HepG2 (cell line): ENCODE data around the gene FLYWCH1. TPM values are rescaled to one million over a fixed set of nuclear protein-coding genes. Genes with fewer than 3 reads are reported as not detected.

Experiments used
- ATAC-seq: fragments of 200-7000 bp; cut with Tn5 transposase; 3 replicates; pipeline ENCODE4 v1.9.1; 2020; ENCODE audit warnings: mild to moderate bottlenecking, moderate library complexity
- BruUV-seq: library from RNA; stranded (reverse); fragments of 400-500 nt; replicated peaks from 2 replicates; lab custom pipeline; 2021; lab: Mats Ljungman, UMichigan
- CTCF ChIA-PET: fragments of 300-600 bp; formaldehyde crosslinking; extraction: SDS; loops from one replicate; lab custom pipeline; 2021; ENCODE audit warnings: low total read pairs, inconsistent platforms, low intra/inter-chr PET ratio; lab: Yijun Ruan, JAX
- POLR2A ChIA-PET: fragments of 350-600 bp; sonication (Branson Sonifier 250); formaldehyde crosslinking; loops from one replicate; lab custom pipeline; 2020; ENCODE audit warnings: antibody characterized with exemption, inconsistent platforms; lab: Yijun Ruan, JAX
- DNase-seq: peaks from one replicate; pipeline ENCODE4 v3.0.0-alpha.2; 2015; ENCODE audit warnings: low spot score
- FAIRE-seq: peaks from 3 replicates; lab custom pipeline; 2011; peaks lifted over from hg19 to GRCh38; lab: Jason Lieb, UNC
- H2AFZ ChIP-seq: one replicate; pipeline ENCODE4 v1.6.1; 2011; ENCODE audit warnings: low read length, inconsistent platforms
- H3K27ac ChIP-seq: fragments of 300-600 bp; 3 replicates; pipeline ENCODE4 v1.8.0; 2011; ENCODE audit warnings: mixed run types, mild to moderate bottlenecking, mixed read lengths, low read length, inconsistent platforms; ENCODE audit not compliant: insufficient read depth; ENCODE audit errors: extremely low read length
- H3K27me3 ChIP-seq, 2 experiments: fragments of 200-600 bp in 1 of 2; 2 replicates in 1 of 2; 3 replicates in 1 of 2; pipeline versions ENCODE4 v1.6.0 to v1.8.0; 2011; ENCODE audit warnings: low read length in 2 of 2, mild to moderate bottlenecking in 2 of 2, moderate library complexity in 2 of 2, inconsistent platforms in 1 of 2; ENCODE audit not compliant: insufficient read depth in 2 of 2, control insufficient read depth in 1 of 2
- H3K36me3 ChIP-seq, 2 experiments: fragments of 200-600 bp in 1 of 2; replicated peaks in 1 of 2; 2 replicates in 1 of 2; 3 replicates in 1 of 2; pipeline versions ENCODE4 v1.5.1 to v1.8.0; 2011; ENCODE audit warnings: low read length in 2 of 2, inconsistent platforms in 1 of 2; ENCODE audit not compliant: insufficient read depth in 2 of 2, control insufficient read depth in 1 of 2
- H3K4me1 ChIP-seq: 2 replicates; pipeline ENCODE4 v1.5.1; 2012; ENCODE audit warnings: low read length, inconsistent platforms; ENCODE audit not compliant: insufficient read depth
- H3K4me2 ChIP-seq: 2 replicates; pipeline ENCODE4 v1.6.0; 2011; ENCODE audit warnings: low read depth, low read length, inconsistent platforms
- H3K4me3 ChIP-seq, 3 experiments: fragments of 200-600 bp in 1 of 3; sonication (generic), shearing (Covaris generic) in 1 of 3; replicated peaks in 1 of 3; 2 replicates each; pipeline ENCODE4 v1.5.1; 2011 to 2016; ENCODE audit warnings: low read length in 3 of 3, inconsistent platforms in 2 of 3, low read depth in 2 of 3, mild to moderate bottlenecking in 2 of 3, control low read depth in 1 of 3, mixed read lengths in 1 of 3; ENCODE audit not compliant: insufficient read depth in 1 of 3
- H3K79me2 ChIP-seq: one replicate; pipeline ENCODE4 v1.6.1; 2011; ENCODE audit warnings: low read length, inconsistent platforms; ENCODE audit not compliant: insufficient read depth
- H3K9ac ChIP-seq: 2 replicates; pipeline ENCODE4 v1.6.0; 2011; ENCODE audit warnings: mild to moderate bottlenecking, low read depth, low read length, inconsistent platforms; ENCODE audit not compliant: insufficient read depth
- H3K9me3 ChIP-seq: 2 replicates; pipeline ENCODE4 v1.5.1; 2012; ENCODE audit warnings: mild to moderate bottlenecking, low read length
- H4K20me1 ChIP-seq: 2 replicates; pipeline ENCODE4 v1.6.0; 2011; ENCODE audit warnings: inconsistent platforms, mild to moderate bottlenecking, low read length, moderate library complexity; ENCODE audit not compliant: insufficient read depth
- ARNT2 ChIP-seq: sonication (generic); formaldehyde crosslinking; IDR thresholded peaks from 2 replicates; pipeline ENCODE4 v1.8.0; 2022; ENCODE audit warnings: mild to moderate bottlenecking, low read depth, missing genetic modification reagents, moderate library complexity
- CHCHD3 ChIP-seq: sonication (generic); formaldehyde crosslinking; IDR thresholded peaks from 2 replicates; pipeline ENCODE4 v1.8.0; 2022; ENCODE audit warnings: mild to moderate bottlenecking, missing genetic modification reagents, moderate library complexity
- DR1 ChIP-seq: sonication (generic); formaldehyde crosslinking; IDR thresholded peaks from 2 replicates; pipeline ENCODE4 v1.8.0; 2021; ENCODE audit warnings: mild to moderate bottlenecking, missing genetic modification reagents, inconsistent platforms
- KLF13 ChIP-seq: sonication (generic); formaldehyde crosslinking; IDR thresholded peaks from 2 replicates; pipeline ENCODE4 v1.4.0; 2020; ENCODE audit warnings: mild to moderate bottlenecking, missing genetic modification reagents
- SALL1 ChIP-seq: sonication (generic); formaldehyde crosslinking; IDR thresholded peaks from 2 replicates; pipeline ENCODE4 v1.8.0; 2022; ENCODE audit warnings: mild to moderate bottlenecking, missing genetic modification reagents
- SP4 ChIP-seq: sonication (generic); formaldehyde crosslinking; IDR thresholded peaks from 2 replicates; pipeline ENCODE4 v1.8.1; 2023; ENCODE audit warnings: mild to moderate bottlenecking, missing genetic modification reagents
- SUZ12 ChIP-seq: fragments of 150-350 bp; IDR thresholded peaks from 2 replicates; pipeline ENCODE4 v1.6.1; 2014; ENCODE audit warnings: low read depth, low read length
- THAP11 ChIP-seq: IDR thresholded peaks from 2 replicates; pipeline ENCODE4 v1.6.1; 2016; ENCODE audit warnings: missing biosample characterization, missing genetic modification reagents
- ZNF317 ChIP-seq: sonication (generic); formaldehyde crosslinking; IDR thresholded peaks from 2 replicates; pipeline ENCODE4 v1.5.0; 2020; ENCODE audit warnings: mild to moderate bottlenecking, missing genetic modification reagents
- ZNF720 ChIP-seq: sonication (generic); formaldehyde crosslinking; IDR thresholded peaks from 2 replicates; pipeline ENCODE4 v1.4.0; 2020; ENCODE audit warnings: missing genetic modification reagents
- ZNF841 ChIP-seq: sonication (generic); formaldehyde crosslinking; IDR thresholded peaks from 2 replicates; pipeline ENCODE4 v1.8.1; 2023; ENCODE audit warnings: missing genetic modification reagents, borderline replicate concordance
- WGBS: methylation state at CpG from one replicate; pipeline ENCODE4 v1.1.6; 2017; ENCODE audit warnings: low lambda C conversion rate; 5-methylcytosine and 5-hydroxymethylcytosine counted together
- in situ Hi-C: cut with HindIII; loops from 2 replicates; pipeline ENCODE4 v1.10.0; 2017; ENCODE audit warnings: low pct_unique_long_range_greater_than_20kb; ENCODE audit not compliant: extremely low pct_ligation_motif_present
- intact Hi-C: fragments of 100-400 bp; cut with micrococcal nuclease; formaldehyde crosslinking; loops from one replicate; pipeline ENCODE4 v1.10.0; 2022; ENCODE audit not compliant: unreplicated experiment
- polyA plus RNA-seq, 8 experiments: library from polyadenylated mRNA; depleted of rRNA in 3 of 8; stranded (reverse) in 7 of 8; unstranded in 1 of 8; fragments of >200 nt; fragmentation: Illumina TruSeq in 4 of 8; extraction: Trizol in 4 of 8; gene quantifications; 2 replicates each; pipeline versions ENCODE4 v1.2.1 to v1.2.3, GENCODE V29; 2011 to 2016; ENCODE audit warnings: low read depth in 4 of 8, missing spikeins in 1 of 8, mixed read lengths in 1 of 8; ENCODE audit not compliant: insufficient read depth in 1 of 8
- total RNA-seq, 5 experiments: library from RNA; depleted of rRNA; stranded (reverse); fragments of >200 nt; fragmentation: Illumina TruSeq; extraction: Trizol; gene quantifications; 2 replicates each; pipeline ENCODE4 v1.2.3, GENCODE V29; 2016; ENCODE audit warnings: low read depth in 1 of 5
- TF ChIP-seq, protein P1 (sequence below): sonication (generic); formaldehyde crosslinking; IDR thresholded peaks from 2 replicates; pipeline ENCODE4 v1.5.1; 2020; ENCODE audit warnings: mild to moderate bottlenecking, missing genetic modification reagents, moderate library complexity
- TF ChIP-seq, protein P2 (sequence below): sonication (generic); formaldehyde crosslinking; IDR thresholded peaks from 2 replicates; pipeline ENCODE4 v1.4.0; 2020; ENCODE audit warnings: missing genetic modification reagents
- TF ChIP-seq, protein P3 (sequence below): sonication (generic); formaldehyde crosslinking; IDR thresholded peaks from 2 replicates; pipeline ENCODE4 v1.8.0; 2023; ENCODE audit warnings: mild to moderate bottlenecking, missing genetic modification reagents

FLYWCH1 gene
- total and polyA plus RNA-seq, 2 of the 13 experiments (the other 11 are each of a cell fraction or from before 2014, with no cell fraction given), result 7.3 to 12.4 TPM

DNA sequence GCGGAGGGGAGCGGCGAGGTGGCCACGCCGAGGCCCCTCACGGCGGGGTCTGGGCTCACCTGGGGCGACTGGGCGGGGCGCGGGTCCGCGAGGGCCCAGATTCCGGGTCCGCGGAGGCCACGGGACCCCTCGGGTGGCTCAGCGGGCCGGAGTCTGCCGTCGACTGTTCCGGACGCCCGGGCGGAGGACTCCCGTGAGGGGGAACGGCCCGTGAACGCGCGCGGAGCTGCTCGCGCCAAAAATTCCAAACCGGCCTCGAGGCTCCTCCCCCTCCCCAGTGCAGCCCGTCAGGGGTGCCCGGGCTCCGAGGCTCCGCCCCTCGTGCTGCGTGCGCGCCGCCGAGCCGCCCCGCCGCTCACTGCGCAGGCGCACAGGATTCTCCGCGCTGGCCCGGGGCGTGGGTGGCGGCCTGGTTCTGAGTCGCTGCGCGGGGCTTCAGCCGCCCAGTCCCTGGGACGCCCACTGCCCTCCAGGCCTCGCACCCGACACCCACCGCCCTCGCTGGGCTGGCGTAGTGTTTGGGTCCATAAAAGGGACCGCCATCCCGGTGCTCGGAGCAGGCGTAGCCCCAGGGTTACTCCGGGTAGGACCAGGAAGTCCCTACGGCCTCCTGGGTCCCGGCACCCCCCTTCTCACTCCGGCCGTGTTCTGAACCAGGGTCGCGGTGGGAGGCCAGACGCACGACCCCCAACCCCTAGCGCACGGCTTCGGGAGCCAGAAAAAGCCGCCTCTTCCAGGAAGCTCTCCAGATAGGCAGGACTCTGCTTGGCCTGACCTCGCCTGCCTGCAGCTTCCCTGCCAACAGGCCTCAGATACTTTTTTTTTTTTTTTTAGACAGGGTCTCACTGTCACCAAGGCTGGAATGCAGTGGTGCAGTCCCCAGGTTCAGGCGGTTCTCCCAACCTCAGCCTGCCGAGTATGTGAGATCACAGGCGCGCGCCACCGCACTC lies 68.8 kb downstream of the FLYWCH1 start, which contains the start of gene PKMYT1 (continued):
- TF ChIP-seq, protein P1, sequence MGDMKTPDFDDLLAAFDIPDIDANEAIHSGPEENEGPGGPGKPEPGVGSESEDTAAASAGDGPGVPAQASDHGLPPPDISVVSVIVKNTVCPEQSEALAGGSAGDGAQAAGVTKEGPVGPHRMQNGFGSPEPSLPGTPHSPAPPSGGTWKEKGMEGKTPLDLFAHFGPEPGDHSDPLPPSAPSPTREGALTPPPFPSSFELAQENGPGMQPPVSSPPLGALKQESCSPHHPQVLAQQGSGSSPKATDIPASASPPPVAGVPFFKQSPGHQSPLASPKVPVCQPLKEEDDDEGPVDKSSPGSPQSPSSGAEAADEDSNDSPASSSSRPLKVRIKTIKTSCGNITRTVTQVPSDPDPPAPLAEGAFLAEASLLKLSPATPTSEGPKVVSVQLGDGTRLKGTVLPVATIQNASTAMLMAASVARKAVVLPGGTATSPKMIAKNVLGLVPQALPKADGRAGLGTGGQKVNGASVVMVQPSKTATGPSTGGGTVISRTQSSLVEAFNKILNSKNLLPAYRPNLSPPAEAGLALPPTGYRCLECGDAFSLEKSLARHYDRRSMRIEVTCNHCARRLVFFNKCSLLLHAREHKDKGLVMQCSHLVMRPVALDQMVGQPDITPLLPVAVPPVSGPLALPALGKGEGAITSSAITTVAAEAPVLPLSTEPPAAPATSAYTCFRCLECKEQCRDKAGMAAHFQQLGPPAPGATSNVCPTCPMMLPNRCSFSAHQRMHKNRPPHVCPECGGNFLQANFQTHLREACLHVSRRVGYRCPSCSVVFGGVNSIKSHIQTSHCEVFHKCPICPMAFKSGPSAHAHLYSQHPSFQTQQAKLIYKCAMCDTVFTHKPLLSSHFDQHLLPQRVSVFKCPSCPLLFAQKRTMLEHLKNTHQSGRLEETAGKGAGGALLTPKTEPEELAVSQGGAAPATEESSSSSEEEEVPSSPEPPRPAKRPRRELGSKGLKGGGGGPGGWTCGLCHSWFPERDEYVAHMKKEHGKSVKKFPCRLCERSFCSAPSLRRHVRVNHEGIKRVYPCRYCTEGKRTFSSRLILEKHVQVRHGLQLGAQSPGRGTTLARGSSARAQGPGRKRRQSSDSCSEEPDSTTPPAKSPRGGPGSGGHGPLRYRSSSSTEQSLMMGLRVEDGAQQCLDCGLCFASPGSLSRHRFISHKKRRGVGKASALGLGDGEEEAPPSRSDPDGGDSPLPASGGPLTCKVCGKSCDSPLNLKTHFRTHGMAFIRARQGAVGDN (CRISPR knock-in tag), result peak; percentile 70
- TF ChIP-seq SALL1 (CRISPR knock-in tag) (peak; percentile 87), DR1 (CRISPR knock-in tag) (peak; percentile 38; the same call in 1 of the 2 replicates), CHCHD3 (CRISPR knock-in tag) (0 out of 2 replicates have a peak, but pooled peaks have one; percentile 18)
- TF ChIP-seq, all 625 proteins: peak for 207

DNA sequence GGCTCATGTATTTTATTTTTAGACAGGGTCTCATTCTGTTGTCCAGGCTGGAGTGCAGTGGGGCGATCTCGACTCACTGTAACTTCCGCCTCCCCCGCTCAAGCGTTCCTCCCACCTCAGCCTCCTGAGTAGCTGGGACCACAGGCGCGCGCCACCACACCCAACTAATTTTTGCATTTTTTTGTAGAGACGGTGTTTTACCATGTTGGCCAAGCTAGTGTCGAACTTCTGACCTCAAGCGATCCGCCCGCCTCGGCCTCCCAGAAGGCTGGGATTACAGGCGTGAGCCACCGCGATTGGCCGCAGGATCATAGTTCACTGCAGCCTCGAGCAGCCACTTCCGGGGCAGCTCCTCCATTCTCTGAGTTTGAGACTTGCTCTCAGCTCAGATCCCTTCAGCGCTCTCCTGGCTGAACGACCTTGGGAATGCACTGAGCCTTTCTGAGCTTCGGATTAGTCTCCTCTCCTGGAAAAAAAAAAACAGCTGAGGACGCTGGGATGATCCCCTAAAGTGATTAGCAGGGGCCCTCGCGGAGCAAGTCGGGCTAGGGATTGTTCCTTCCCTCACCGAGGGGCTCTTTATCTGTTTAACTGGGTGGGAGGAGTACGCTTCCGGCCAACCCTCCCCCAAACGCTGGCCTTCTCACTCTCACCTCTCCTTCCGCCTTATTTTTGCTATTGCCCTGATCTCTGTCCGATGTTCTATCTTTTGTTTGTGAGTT lies 69.6 kb downstream of the FLYWCH1 start:
- Histone ChIP-seq H3K9ac (peak overlapping the region; percentile 94), H3K9me3 (no peaks in the 10 kb centered on the region), H2AFZ (no peak overlapping the region), H3K27me3 (peaks cover 8 to 20% of the 10 kb centered on the region in 2 experiments; a peak in 4 of 5 replicates), H3K4me2 (peak overlapping the region; percentile 96), H3K79me2 (peaks cover 8% of the 10 kb centered on the region), H3K4me1 (peaks cover 26% of the 10 kb centered on the region), H4K20me1 (no peaks in the 10 kb centered on the region), H3K27ac (peak overlapping the region; percentile 87), H3K4me3 (peak overlapping the region; percentile 86 to 95 (median 88)), H3K36me3 (peaks cover 0 to 4% of the 10 kb centered on the region in 2 experiments; a peak in 1 of 5 replicates)
- no TSS peak for BruUV-seq
- 1% methylated on average over 31 of the region's 33 CpGs for WGBS
- ATAC-seq, result peak; percentile 61
- ChIA-PET POLR2A (interaction anchor here (0.7 to 3.9 kb wide), 17 partner anchors 9 to 230 kb away, joined by 3 to 48 read pairs (median 6); partner anchors contain the start of genes FLYWCH1, FLYWCH2, HCFC1R1 and KREMEN2), CTCF (no interaction called here)
- in situ Hi-C loops (no loop called here), intact Hi-C loops (no loop called here)
- peak; percentile 72 for DNase-seq
- FAIRE-seq, result peak; percentile 92
- TF ChIP-seq, protein P2, sequence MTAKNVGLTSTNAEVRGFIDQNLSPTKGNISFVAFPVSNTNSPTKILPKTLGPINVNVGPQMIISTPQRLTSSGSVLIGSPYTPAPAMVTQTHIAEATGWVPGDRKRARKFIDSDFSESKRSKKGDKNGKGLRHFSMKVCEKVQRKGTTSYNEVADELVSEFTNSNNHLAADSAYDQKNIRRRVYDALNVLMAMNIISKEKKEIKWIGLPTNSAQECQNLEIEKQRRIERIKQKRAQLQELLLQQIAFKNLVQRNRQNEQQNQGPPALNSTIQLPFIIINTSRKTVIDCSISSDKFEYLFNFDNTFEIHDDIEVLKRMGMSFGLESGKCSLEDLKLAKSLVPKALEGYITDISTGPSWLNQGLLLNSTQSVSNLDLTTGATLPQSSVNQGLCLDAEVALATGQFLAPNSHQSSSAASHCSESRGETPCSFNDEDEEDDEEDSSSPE, result peak; percentile 70
- TF ChIP-seq ZNF720 (CRISPR knock-in tag), result no peak
- 0 out of 2 replicates have a peak, but pooled peaks have one; percentile 19 for TF ChIP-seq ARNT2 (CRISPR knock-in tag)
- TF ChIP-seq ZNF841 (CRISPR knock-in tag), result no peak
- peak; percentile 56 for TF ChIP-seq THAP11 (CRISPR knock-in tag)
- peak; percentile 14; the same call in 1 of the 2 replicates for TF ChIP-seq ZNF317 (CRISPR knock-in tag)
- TF ChIP-seq SP4, result peak; percentile 53; the same call in 1 of the 2 replicates
- TF ChIP-seq KLF13 (CRISPR knock-in tag), result no peak
- TF ChIP-seq, protein P3, sequence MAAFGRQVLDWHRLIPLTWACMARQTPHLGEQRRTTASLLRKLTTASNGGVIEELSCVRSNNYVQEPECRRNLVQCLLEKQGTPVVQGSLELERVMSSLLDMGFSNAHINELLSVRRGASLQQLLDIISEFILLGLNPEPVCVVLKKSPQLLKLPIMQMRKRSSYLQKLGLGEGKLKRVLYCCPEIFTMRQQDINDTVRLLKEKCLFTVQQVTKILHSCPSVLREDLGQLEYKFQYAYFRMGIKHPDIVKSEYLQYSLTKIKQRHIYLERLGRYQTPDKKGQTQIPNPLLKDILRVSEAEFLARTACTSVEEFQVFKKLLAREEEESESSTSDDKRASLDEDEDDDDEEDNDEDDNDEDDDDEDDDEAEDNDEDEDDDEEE (CRISPR knock-in tag), result 0 out of 2 replicates have a peak, but pooled peaks have one; percentile 21
- TF ChIP-seq SUZ12, result no peak
